Activated CD8-positive, alpha-beta T cell treated with anti-CD3 and anti-CD28 coated beads for 36 hours (primary cell): ENCODE measurements around the gene HOXA10. TPM values are rescaled to one million over a fixed set of nuclear protein-coding genes. Genes with fewer than 3 reads are reported as not detected.
A peak's percentile ranks its signal among the peaks of the same experiment; 100 is the strongest.

Source experiments
- ATAC-seq: fragments of 200-7000 bp; cut with Tn5 transposase; one replicate; pipeline ENCODE4 v1.10.0; 2021; ENCODE audit warnings: mild to moderate bottlenecking, moderate library complexity
- CTCF ChIA-PET: fragments of 350-600 bp; sonication (Branson Sonifier 250); formaldehyde crosslinking; loops from one replicate; lab custom pipeline; 2021; ENCODE audit warnings: antibody characterized with exemption; lab: Charles Lee
- POLR2A ChIA-PET: fragments of 350-600 bp; sonication (Branson Sonifier 250); formaldehyde crosslinking; loops from one replicate; lab custom pipeline; 2021; ENCODE audit warnings: antibody characterized with exemption; lab: Charles Lee
- DNase-seq: peaks from one replicate; pipeline ENCODE4 v3.0.0-alpha.2; 2020
- H3K27ac Mint-ChIP-seq: one replicate; pipeline ENCODE4 v1.8.0; 2021; ENCODE audit warnings: mild to moderate bottlenecking, mixed read lengths
- H3K27me3 Mint-ChIP-seq: one replicate; pipeline ENCODE4 v1.8.0; 2021; ENCODE audit warnings: mixed read lengths
- H3K36me3 Mint-ChIP-seq: one replicate; pipeline ENCODE4 v1.8.0; 2021; ENCODE audit warnings: low read depth, mixed read lengths
- H3K4me1 Mint-ChIP-seq: one replicate; pipeline ENCODE4 v1.8.0; 2021; ENCODE audit warnings: low read depth, mixed read lengths
- H3K4me3 Mint-ChIP-seq: one replicate; pipeline ENCODE4 v1.8.0; 2021; ENCODE audit warnings: mild to moderate bottlenecking, moderate library complexity, mixed read lengths
- H3K9me3 Mint-ChIP-seq: one replicate; pipeline ENCODE4 v1.8.0; 2021; ENCODE audit warnings: mixed read lengths
- intact Hi-C: fragments of 100-400 bp; cut with micrococcal nuclease; formaldehyde crosslinking; loops from one replicate; pipeline ENCODE4 v1.10.0; 2022
- total RNA-seq, 2 experiments: library from RNA; stranded (reverse); gene quantifications; one replicate each; pipeline ENCODE4 v1.2.3, GENCODE V29; 2021
- TF ChIP-seq, protein P1 (sequence below): fragments of 200-600 bp; IDR thresholded peaks from one replicate; pipeline ENCODE4 v1.8.0; 2022; ENCODE audit warnings: antibody characterized with exemption, mild to moderate bottlenecking

The HOXA10 gene
- total RNA-seq, 2 experiments from 2014 or later, result not detected

DNA sequence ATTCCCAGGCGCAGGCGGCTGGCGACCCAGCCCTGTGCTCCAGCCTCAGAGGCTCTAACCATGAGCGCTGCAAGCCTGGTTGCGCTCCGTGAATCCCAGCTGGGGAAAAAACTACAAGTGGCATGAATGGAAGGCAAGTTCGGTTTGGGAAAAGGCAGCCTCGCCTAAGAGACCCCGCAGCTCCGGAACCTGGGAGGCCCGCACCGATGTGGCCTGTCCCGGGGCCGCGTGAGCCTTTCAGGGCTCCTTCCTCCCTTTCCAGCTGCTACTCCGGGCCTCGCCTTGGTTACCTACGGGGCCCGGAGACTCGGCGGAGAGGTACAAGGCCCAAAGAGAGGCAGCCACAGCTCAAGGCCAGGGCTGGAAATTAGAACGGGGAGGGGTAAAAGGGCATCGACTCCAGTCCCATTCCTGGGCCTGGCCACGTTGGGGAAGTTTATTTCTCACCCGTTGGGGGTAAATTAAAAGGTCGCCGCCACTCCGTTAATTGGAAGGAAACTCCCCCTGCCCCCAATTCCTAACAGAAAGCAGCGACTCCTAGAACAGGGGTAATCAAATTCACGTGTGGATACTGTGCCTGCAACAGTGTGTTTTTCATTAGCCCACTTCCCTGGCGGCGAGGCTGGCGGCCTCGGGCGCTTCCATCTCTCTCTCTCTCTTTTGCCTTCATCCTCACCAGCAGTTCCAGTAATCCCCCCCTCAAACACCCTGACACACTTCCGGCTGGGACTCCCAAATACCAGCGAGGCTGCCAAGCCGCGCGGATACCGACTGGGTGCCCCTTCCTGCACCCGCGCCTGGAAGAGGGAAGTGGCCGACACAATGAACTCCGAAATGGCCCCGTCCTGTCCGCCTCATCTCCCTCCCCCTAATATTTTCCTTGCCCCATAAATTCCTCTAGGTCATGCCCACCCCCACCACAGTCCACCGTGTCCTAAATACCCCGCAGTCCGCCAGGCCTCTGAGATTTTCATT is 7.3 kb downstream of the HOXA10 start:
- CTCF ChIA-PET, result interaction anchor here (0.9 to 1.9 kb wide), 11 partner anchors 9 to 485 kb away, joined by 3 to 6 read pairs (median 4); partner anchors contain the start of gene EVX1
- no peak for ATAC-seq
- Mint-ChIP-seq H3K4me1 (peaks cover 31% of the 10 kb centered on the region), H3K27ac (no peak overlapping the region), H3K9me3 (no peaks in the 10 kb centered on the region), H3K36me3 (no peaks in the 10 kb centered on the region), H3K4me3 (no peak overlapping the region), H3K27me3 (peaks cover 86% of the 10 kb centered on the region)
- DNase-seq, result no peak
- TF ChIP-seq, protein P1, sequence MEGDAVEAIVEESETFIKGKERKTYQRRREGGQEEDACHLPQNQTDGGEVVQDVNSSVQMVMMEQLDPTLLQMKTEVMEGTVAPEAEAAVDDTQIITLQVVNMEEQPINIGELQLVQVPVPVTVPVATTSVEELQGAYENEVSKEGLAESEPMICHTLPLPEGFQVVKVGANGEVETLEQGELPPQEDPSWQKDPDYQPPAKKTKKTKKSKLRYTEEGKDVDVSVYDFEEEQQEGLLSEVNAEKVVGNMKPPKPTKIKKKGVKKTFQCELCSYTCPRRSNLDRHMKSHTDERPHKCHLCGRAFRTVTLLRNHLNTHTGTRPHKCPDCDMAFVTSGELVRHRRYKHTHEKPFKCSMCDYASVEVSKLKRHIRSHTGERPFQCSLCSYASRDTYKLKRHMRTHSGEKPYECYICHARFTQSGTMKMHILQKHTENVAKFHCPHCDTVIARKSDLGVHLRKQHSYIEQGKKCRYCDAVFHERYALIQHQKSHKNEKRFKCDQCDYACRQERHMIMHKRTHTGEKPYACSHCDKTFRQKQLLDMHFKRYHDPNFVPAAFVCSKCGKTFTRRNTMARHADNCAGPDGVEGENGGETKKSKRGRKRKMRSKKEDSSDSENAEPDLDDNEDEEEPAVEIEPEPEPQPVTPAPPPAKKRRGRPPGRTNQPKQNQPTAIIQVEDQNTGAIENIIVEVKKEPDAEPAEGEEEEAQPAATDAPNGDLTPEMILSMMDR, result no peak
- POLR2A ChIA-PET, result interaction anchor here (0.7 to 1.2 kb wide), 2 partner anchors 12 to 14 kb away, joined by 3 to 4 read pairs; partner anchors contain the start of gene HOXA3
- intact Hi-C loops, result loop anchor here (5.0 kb wide), 1 partner anchor 35 kb away; the partner anchor contains the start of gene HOXA13

GRCh38 chr7:27165996-27166530 is 8.1 kb downstream of the HOXA10 start:
- peaks cover 28% of the 10 kb centered on the region for H3K4me1 Mint-ChIP-seq
- no peaks in the 10 kb centered on the region for H3K9me3 Mint-ChIP-seq
- ATAC-seq (no peak), DNase-seq (no peak)
- ChIA-PET CTCF (interaction anchor here (0.9 to 1.9 kb wide), 9 partner anchors 8 to 484 kb away, joined by 3 to 5 read pairs (median 4); partner anchors contain the start of gene EVX1), POLR2A (interaction anchor here (0.7 to 1.2 kb wide), 3 partner anchors 11 to 14 kb away, joined by 3 to 4 read pairs (median 4); partner anchors contain the start of gene HOXA3)
- no peak overlapping the region for H3K27ac Mint-ChIP-seq
- TF ChIP-seq, protein P1, result no peak
- intact Hi-C loops, result loop anchor here (5.0 kb wide), 1 partner anchor 36 kb away; the partner anchor contains the start of gene HOXA13
- peaks cover 81% of the 10 kb centered on the region for H3K27me3 Mint-ChIP-seq
- H3K4me3 Mint-ChIP-seq, result no peak overlapping the region
- H3K36me3 Mint-ChIP-seq, result no peaks in the 10 kb centered on the region

- Mint-ChIP-seq H3K4me1 (peaks cover 28% of the 10 kb centered on the region), H3K4me3 (peak within 1 kb of the TSS; percentile 38), H3K27me3 (peaks cover 78% of the 10 kb centered on the region), H3K36me3 (no peaks in the 10 kb centered on the region), H3K9me3 (no peaks in the 10 kb centered on the region), H3K27ac (no peak within 1 kb of the TSS)
- ATAC-seq (no peak), DNase-seq (no peak)
- intact Hi-C loops, result loop anchor here (5.0 kb wide), 1 partner anchor 37 kb away; the partner anchor contains the start of gene HOXA13
- TF ChIP-seq, protein P1, result no peak
- CTCF ChIA-PET, result interaction anchor here (1.0 to 1.9 kb wide), 7 partner anchors 8 to 483 kb away, joined by 3 to 5 read pairs (median 4); no protein-coding TSS in a partner anchor
- POLR2A ChIA-PET, result interaction anchor here (1.2 kb wide), 2 partner anchors 10 to 13 kb away, joined by 4 read pairs; partner anchors contain the start of gene HOXA3
These were observed 8.8 kb downstream of the HOXA10 start, which contains the start of gene HOXA9 for GRCh38 chr7:27165089-27165995. TSS of gene HOXA9 (minus strand) at chr7:27165537. CDS start at chr7:27165457, 80 bp downstream.

DNA sequence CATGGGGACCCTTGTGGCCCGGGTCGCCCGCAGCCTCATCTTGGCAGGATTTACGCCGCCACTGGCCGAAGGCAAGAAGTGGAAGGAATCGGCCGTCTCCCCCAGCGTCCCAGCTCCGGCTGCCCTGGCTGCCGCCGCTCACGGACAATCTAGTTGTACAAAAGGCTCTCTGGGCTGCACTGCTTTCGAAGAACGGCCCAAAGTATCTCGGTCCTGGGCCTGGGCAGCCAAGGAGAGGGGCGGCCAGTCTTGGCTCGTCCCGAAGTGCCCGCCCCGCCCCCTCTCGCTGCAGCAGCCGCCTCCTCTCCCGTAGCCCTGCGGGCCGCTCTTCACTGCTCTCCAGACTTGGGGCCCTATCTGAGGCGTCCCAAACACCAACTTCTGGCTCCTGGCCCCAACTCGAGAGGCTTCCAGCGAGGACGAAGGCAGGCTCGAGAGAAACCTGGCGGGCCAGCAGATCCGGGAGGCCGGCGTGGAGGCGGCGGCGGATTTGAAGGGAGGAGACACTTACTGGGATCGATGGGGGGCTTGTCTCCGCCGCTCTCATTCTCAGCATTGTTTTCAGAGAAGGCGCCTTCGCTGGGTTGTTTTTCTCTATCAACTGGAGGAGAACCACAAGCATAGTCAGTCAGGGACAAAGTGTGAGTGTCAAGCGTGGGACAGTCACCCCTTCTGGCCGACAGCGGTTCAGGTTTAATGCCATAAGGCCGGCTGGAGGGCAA is 9.6 kb downstream of the HOXA10 start:
- intact Hi-C loops, result loop anchor here (5.0 kb wide), 1 partner anchor 38 kb away; the partner anchor contains the start of gene HOXA13
- Mint-ChIP-seq H3K36me3 (no peaks in the 10 kb centered on the region), H3K27me3 (peaks cover 80% of the 10 kb centered on the region), H3K27ac (no peak overlapping the region), H3K4me1 (peaks cover 32% of the 10 kb centered on the region), H3K9me3 (no peaks in the 10 kb centered on the region), H3K4me3 (no peak overlapping the region)
- TF ChIP-seq, protein P1, result no peak
- CTCF ChIA-PET, result interaction anchor here (4.5 kb wide), 1 partner anchor 11 kb away, joined by 61 read pairs; the partner anchor contains the start of gene HOXA10
- no peak for DNase-seq
- no peak for ATAC-seq
- POLR2A ChIA-PET, result no interaction called here
